GM23338 (cell line): Measurements from ENCODE around the gene FRAS1. TPM values are rescaled to one million over a fixed set of nuclear protein-coding genes. Genes with fewer than 3 reads are reported as not detected.

ENCODE experiments used
- ATAC-seq: fragments of 200-7000 bp; cut with Tn5 transposase; 3 replicates; pipeline ENCODE4 v1.9.1; 2020
- DNase-seq: peaks from one replicate; pipeline ENCODE4 v3.0.0-alpha.2; 2015; ENCODE audit warnings: low spot score
- H2AFZ ChIP-seq: fragments of 200-600 bp; sonication (generic); 2 replicates; pipeline ENCODE4 v1.8.0; 2016; ENCODE audit warnings: antibody characterized with exemption, mild to moderate bottlenecking, moderate library complexity
- H3F3A ChIP-seq: fragments of 200-600 bp; sonication (generic); replicated peaks from 2 replicates; pipeline ENCODE4 v1.8.0; 2017; ENCODE audit warnings: antibody characterized with exemption, mixed run types, low read depth
- H3K27ac ChIP-seq: fragments of 200-600 bp; sonication (generic); 2 replicates; pipeline ENCODE4 v1.6.1; 2016; ENCODE audit warnings: low read depth
- H3K27me3 ChIP-seq: fragments of 200-600 bp; sonication (generic); 2 replicates; pipeline ENCODE4 v1.8.0; 2016; ENCODE audit warnings: mild to moderate bottlenecking, mixed run types, moderate library complexity; ENCODE audit not compliant: insufficient read depth
- H3K36me3 ChIP-seq: fragments of 200-600 bp; sonication (generic); 2 replicates; pipeline ENCODE4 v1.8.0; 2016; ENCODE audit warnings: mild to moderate bottlenecking; ENCODE audit not compliant: insufficient read depth
- H3K4me1 ChIP-seq: fragments of 200-600 bp; sonication (generic); 2 replicates; pipeline ENCODE4 v1.8.0; 2016; ENCODE audit warnings: mild to moderate bottlenecking, moderate library complexity; ENCODE audit not compliant: insufficient read depth
- H3K4me2 ChIP-seq: fragments of 200-600 bp; sonication (generic); 2 replicates; pipeline ENCODE4 v1.7.1; 2017; ENCODE audit warnings: mixed run types
- H3K4me3 ChIP-seq: fragments of 200-600 bp; sonication (generic); 2 replicates; pipeline ENCODE4 v1.6.1; 2016; ENCODE audit warnings: mixed run types
- H3K79me2 ChIP-seq: fragments of 200-600 bp; sonication (generic); replicated peaks from 2 replicates; pipeline ENCODE4 v1.8.0; 2017; ENCODE audit warnings: mild to moderate bottlenecking; ENCODE audit not compliant: insufficient read depth
- H3K9me2 ChIP-seq: fragments of 200-600 bp; sonication (generic); 2 replicates; pipeline ENCODE4 v1.8.0; 2017; ENCODE audit not compliant: insufficient read depth
- H4K20me1 ChIP-seq: fragments of 200-600 bp; sonication (generic); replicated peaks from 2 replicates; pipeline ENCODE4 v1.8.0; 2017; ENCODE audit warnings: mild to moderate bottlenecking; ENCODE audit not compliant: insufficient read depth
- H3K27ac Mint-ChIP-seq: 2 replicates; pipeline ENCODE4 v1.8.0; 2020; ENCODE audit warnings: inconsistent platforms, mild to moderate bottlenecking, moderate library complexity, mixed read lengths
- H3K27me3 Mint-ChIP-seq: 3 replicates; pipeline ENCODE4 v1.8.0; 2022; ENCODE audit warnings: low read depth, mild to moderate bottlenecking, moderate library complexity, mixed read lengths, inconsistent platforms; ENCODE audit not compliant: insufficient read depth, poor library complexity
- H3K36me3 Mint-ChIP-seq: 3 replicates; pipeline ENCODE4 v1.8.0; 2021; ENCODE audit warnings: low read depth, mild to moderate bottlenecking, inconsistent platforms, moderate library complexity, mixed read lengths
- H3K4me1 Mint-ChIP-seq: 3 replicates; pipeline ENCODE4 v1.8.0; 2020; ENCODE audit warnings: mild to moderate bottlenecking, inconsistent platforms, mixed read lengths
- H3K4me3 Mint-ChIP-seq: 3 replicates; pipeline ENCODE4 v1.8.0; 2021; ENCODE audit warnings: moderate library complexity, mild to moderate bottlenecking, inconsistent platforms, mixed read lengths
- H3K9me3 Mint-ChIP-seq: 3 replicates; pipeline ENCODE4 v1.8.0; 2020; ENCODE audit warnings: moderate library complexity, mild to moderate bottlenecking, inconsistent platforms, mixed read lengths
- CREB1 ChIP-seq: fragments of 250-450 bp; sonication (Bioruptor Pico); IDR thresholded peaks from 2 replicates; pipeline ENCODE4 v1.5.0; 2020; ENCODE audit warnings: low read depth, mild to moderate bottlenecking, moderate library complexity
- ETS1 ChIP-seq: IDR thresholded peaks from 2 replicates; pipeline ENCODE4 v1.6.1; 2016; ENCODE audit warnings: antibody characterized with exemption
- EZH2 ChIP-seq: fragments of 200-600 bp; sonication (generic); IDR thresholded peaks from one replicate; pipeline ENCODE4 v1.8.0; 2017; ENCODE audit warnings: antibody characterized with exemption, mild to moderate bottlenecking, low read depth; ENCODE audit not compliant: unreplicated experiment
- EZH2phosphoT487 ChIP-seq: fragments of 200-600 bp; sonication (generic); IDR thresholded peaks from one replicate; pipeline ENCODE4 v1.8.1; 2018; ENCODE audit warnings: antibody characterized with exemption; ENCODE audit not compliant: unreplicated experiment
- JUNB ChIP-seq: IDR thresholded peaks from one replicate; pipeline ENCODE4 v1.6.1; 2016; ENCODE audit warnings: antibody characterized with exemption; ENCODE audit not compliant: unreplicated experiment
- NANOG ChIP-seq: IDR thresholded peaks from 2 replicates; pipeline ENCODE4 v1.6.1; 2016; ENCODE audit warnings: antibody characterized with exemption, borderline replicate concordance
- POLR2AphosphoS5 ChIP-seq: IDR thresholded peaks from 2 replicates; pipeline ENCODE4 v1.6.1; 2016; ENCODE audit warnings: antibody characterized with exemption, low read depth
- REST ChIP-seq: IDR thresholded peaks from one replicate; pipeline ENCODE4 v1.6.1; 2018; ENCODE audit warnings: antibody characterized with exemption; ENCODE audit not compliant: unreplicated experiment
- STAT1 ChIP-seq: IDR thresholded peaks from one replicate; pipeline ENCODE4 v1.6.1; 2016; ENCODE audit warnings: antibody characterized with exemption; ENCODE audit not compliant: unreplicated experiment
- ZNF114 ChIP-seq: fragments of 250-450 bp; sonication (Bioruptor Pico); IDR thresholded peaks from 2 replicates; pipeline ENCODE4 v1.5.0; 2020; ENCODE audit warnings: mild to moderate bottlenecking, moderate library complexity
- ZNF331 ChIP-seq: fragments of 250-450 bp; sonication (Bioruptor Pico); IDR thresholded peaks from 2 replicates; pipeline ENCODE4 v1.5.0; 2020; ENCODE audit warnings: low read depth, mild to moderate bottlenecking, moderate library complexity
- polyA plus RNA-seq: library from polyadenylated mRNA; unstranded; fragments of >200 nt; fragmentation: Nextera tagmentation; extraction: Ambion mirVana; gene quantifications from 2 replicates; pipeline ENCODE4 v1.2.1, GENCODE V29; 2016
- total RNA-seq: library from RNA; depleted of rRNA; stranded (reverse); fragments of >200 nt; shearing (Covaris generic); gene quantifications from 2 replicates; pipeline ENCODE4 v1.2.3, GENCODE V29; 2014
- TF ChIP-seq, protein P1 (sequence below), 2 experiments: fragments of 200-600 bp in 1 of 2; sonication (generic) in 1 of 2; conservative IDR thresholded peaks; 2 replicates each; pipeline versions ENCODE4 v1.5.1 to v1.6.1; 2016 to 2017; ENCODE audit warnings: antibody characterized with exemption in 2 of 2, low read depth in 2 of 2, mild to moderate bottlenecking in 2 of 2, moderate library complexity in 1 of 2
- TF ChIP-seq, protein P2 (sequence below): fragments of 250-450 bp; sonication (Bioruptor Pico); IDR thresholded peaks from 2 replicates; pipeline ENCODE4 v1.5.0; 2020; ENCODE audit warnings: mild to moderate bottlenecking, moderate library complexity

FRAS1 gene
- total and polyA plus RNA-seq, 2 experiments from 2014 or later: 12.4 to 108 TPM

- TF ChIP-seq POLR2AphosphoS5 (no peak), ZNF114 (CRISPR knock-in tag) (no peak)
Observed at GRCh38 chr4:78451407-78451806, 394.3 kb downstream of the FRAS1 start (continued).

- H3K4me1 Mint-ChIP-seq: peaks cover 9% of the 10 kb centered on the region; the same call in 2 of the 3 replicates
- Histone ChIP-seq H2AFZ (no peak overlapping the region), H3K9me2 (no peaks in the 10 kb centered on the region), H3K4me2 (no peak overlapping the region), H3K27ac (no peak overlapping the region), H3K36me3 (peaks cover 37% of the 10 kb centered on the region), H3F3A (no peaks in the 10 kb centered on the region), H3K4me1 (no peaks in the 10 kb centered on the region), H4K20me1 (no peaks in the 10 kb centered on the region; the same call in none of the 2 replicates), H3K27me3 (no peaks in the 10 kb centered on the region), H3K79me2 (no peaks in the 10 kb centered on the region), H3K4me3 (no peak overlapping the region)
- no peaks in the 10 kb centered on the region for H3K27me3 Mint-ChIP-seq
- TF ChIP-seq POLR2AphosphoS5: no peak
- TF ChIP-seq EZH2phosphoT487: no peak
- no peak for TF ChIP-seq STAT1
- no peak for TF ChIP-seq JUNB
- TF ChIP-seq, protein P1, sequence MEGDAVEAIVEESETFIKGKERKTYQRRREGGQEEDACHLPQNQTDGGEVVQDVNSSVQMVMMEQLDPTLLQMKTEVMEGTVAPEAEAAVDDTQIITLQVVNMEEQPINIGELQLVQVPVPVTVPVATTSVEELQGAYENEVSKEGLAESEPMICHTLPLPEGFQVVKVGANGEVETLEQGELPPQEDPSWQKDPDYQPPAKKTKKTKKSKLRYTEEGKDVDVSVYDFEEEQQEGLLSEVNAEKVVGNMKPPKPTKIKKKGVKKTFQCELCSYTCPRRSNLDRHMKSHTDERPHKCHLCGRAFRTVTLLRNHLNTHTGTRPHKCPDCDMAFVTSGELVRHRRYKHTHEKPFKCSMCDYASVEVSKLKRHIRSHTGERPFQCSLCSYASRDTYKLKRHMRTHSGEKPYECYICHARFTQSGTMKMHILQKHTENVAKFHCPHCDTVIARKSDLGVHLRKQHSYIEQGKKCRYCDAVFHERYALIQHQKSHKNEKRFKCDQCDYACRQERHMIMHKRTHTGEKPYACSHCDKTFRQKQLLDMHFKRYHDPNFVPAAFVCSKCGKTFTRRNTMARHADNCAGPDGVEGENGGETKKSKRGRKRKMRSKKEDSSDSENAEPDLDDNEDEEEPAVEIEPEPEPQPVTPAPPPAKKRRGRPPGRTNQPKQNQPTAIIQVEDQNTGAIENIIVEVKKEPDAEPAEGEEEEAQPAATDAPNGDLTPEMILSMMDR (conservative IDR thresholded peaks at IDR 0.05; ENCODE audit: low read depth in 2 of 2): no peak
- no peak for TF ChIP-seq ZNF331 (CRISPR knock-in tag)
- no peak for TF ChIP-seq CREB1 (CRISPR knock-in tag)
- no peak for TF ChIP-seq NANOG
- no peak for TF ChIP-seq REST
- no peak for TF ChIP-seq EZH2
- TF ChIP-seq ETS1: no peak
- TF ChIP-seq, protein P2, sequence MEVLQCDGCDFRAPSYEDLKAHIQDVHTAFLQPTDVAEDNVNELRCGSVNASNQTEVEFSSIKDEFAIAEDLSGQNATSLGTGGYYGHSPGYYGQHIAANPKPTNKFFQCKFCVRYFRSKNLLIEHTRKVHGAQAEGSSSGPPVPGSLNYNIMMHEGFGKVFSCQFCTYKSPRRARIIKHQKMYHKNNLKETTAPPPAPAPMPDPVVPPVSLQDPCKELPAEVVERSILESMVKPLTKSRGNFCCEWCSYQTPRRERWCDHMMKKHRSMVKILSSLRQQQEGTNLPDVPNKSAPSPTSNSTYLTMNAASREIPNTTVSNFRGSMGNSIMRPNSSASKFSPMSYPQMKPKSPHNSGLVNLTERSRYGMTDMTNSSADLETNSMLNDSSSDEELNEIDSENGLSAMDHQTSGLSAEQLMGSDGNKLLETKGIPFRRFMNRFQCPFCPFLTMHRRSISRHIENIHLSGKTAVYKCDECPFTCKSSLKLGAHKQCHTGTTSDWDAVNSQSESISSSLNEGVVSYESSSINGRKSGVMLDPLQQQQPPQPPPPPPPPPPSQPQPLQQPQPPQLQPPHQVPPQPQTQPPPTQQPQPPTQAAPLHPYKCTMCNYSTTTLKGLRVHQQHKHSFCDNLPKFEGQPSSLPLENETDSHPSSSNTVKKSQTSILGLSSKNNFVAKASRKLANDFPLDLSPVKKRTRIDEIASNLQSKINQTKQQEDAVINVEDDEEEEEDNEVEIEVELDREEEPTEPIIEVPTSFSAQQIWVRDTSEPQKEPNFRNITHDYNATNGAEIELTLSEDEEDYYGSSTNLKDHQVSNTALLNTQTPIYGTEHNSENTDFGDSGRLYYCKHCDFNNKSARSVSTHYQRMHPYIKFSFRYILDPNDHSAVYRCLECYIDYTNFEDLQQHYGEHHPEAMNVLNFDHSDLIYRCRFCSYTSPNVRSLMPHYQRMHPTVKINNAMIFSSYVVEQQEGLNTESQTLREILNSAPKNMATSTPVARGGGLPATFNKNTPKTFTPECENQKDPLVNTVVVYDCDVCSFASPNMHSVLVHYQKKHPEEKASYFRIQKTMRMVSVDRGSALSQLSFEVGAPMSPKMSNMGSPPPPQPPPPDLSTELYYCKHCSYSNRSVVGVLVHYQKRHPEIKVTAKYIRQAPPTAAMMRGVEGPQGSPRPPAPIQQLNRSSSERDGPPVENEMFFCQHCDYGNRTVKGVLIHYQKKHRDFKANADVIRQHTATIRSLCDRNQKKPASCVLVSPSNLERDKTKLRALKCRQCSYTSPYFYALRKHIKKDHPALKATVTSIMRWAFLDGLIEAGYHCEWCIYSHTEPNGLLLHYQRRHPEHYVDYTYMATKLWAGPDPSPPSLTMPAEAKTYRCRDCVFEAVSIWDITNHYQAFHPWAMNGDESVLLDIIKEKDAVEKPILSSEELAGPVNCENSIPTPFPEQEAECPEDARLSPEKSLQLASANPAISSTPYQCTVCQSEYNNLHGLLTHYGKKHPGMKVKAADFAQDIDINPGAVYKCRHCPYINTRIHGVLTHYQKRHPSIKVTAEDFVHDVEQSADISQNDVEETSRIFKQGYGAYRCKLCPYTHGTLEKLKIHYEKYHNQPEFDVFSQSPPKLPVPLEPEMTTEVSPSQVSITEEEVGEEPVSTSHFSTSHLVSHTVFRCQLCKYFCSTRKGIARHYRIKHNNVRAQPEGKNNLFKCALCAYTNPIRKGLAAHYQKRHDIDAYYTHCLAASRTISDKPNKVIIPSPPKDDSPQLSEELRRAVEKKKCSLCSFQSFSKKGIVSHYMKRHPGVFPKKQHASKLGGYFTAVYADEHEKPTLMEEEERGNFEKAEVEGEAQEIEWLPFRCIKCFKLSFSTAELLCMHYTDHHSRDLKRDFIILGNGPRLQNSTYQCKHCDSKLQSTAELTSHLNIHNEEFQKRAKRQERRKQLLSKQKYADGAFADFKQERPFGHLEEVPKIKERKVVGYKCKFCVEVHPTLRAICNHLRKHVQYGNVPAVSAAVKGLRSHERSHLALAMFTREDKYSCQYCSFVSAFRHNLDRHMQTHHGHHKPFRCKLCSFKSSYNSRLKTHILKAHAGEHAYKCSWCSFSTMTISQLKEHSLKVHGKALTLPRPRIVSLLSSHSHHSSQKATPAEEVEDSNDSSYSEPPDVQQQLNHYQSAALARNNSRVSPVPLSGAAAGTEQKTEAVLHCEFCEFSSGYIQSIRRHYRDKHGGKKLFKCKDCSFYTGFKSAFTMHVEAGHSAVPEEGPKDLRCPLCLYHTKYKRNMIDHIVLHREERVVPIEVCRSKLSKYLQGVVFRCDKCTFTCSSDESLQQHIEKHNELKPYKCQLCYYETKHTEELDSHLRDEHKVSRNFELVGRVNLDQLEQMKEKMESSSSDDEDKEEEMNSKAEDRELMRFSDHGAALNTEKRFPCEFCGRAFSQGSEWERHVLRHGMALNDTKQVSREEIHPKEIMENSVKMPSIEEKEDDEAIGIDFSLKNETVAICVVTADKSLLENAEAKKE: no peak
- no peaks in the 10 kb centered on the region for H3K9me3 Mint-ChIP-seq
- no peak overlapping the region for H3K27ac Mint-ChIP-seq
- no peak overlapping the region; the same call in 2 of the 3 replicates for H3K4me3 Mint-ChIP-seq
- ATAC-seq (no peak), DNase-seq (no peak)
- H3K36me3 Mint-ChIP-seq: peaks cover 53% of the 10 kb centered on the region
Observed at GRCh38 chr4:78454016-78454415, 396.9 kb downstream of the FRAS1 start.
